K562 (cell line): Measurements from ENCODE around the gene COASY. TPM values are rescaled to one million over a fixed set of nuclear protein-coding genes. Genes with fewer than 3 reads are reported as not detected.

Experiments
- ARID2 ChIP-seq: fragments of 450-650 bp; IDR thresholded peaks from 2 replicates; pipeline ENCODE4 v1.6.1; 2017; ENCODE audit warnings: antibody characterized with exemption, mild to moderate bottlenecking
- HNRNPUL1 ChIP-seq: fragments of 200-400 bp; formaldehyde crosslinking; IDR thresholded peaks from 2 replicates; pipeline ENCODE4 v1.6.1; 2017; ENCODE audit warnings: low read length
- KHSRP ChIP-seq: fragments of 450-650 bp; IDR thresholded peaks from 2 replicates; pipeline ENCODE4 v1.6.1; 2017
- MCM2 ChIP-seq: fragments of 450-650 bp; IDR thresholded peaks from 2 replicates; pipeline ENCODE4 v1.6.1; 2017; ENCODE audit warnings: low read depth, mild to moderate bottlenecking
- RBM22 ChIP-seq: fragments of 200-400 bp; formaldehyde crosslinking; IDR thresholded peaks from 2 replicates; pipeline ENCODE4 v1.6.1; 2018; ENCODE audit warnings: low read length, low read depth; ENCODE audit not compliant: poor library complexity, severe bottlenecking
- SIRT6 ChIP-seq: IDR thresholded peaks from one replicate; pipeline ENCODE4 v1.6.1; 2012; ENCODE audit warnings: low read depth, mild to moderate bottlenecking, control low read depth, inconsistent platforms, low read length, moderate library complexity
- SMAD4 ChIP-seq: fragments of 250-450 bp; sonication (Bioruptor Pico); conservative IDR thresholded peaks from 2 replicates; pipeline ENCODE4 v1.8.0; 2021; ENCODE audit warnings: inconsistent platforms, mild to moderate bottlenecking, moderate library complexity
- TCF3 ChIP-seq: sonication (generic); formaldehyde crosslinking; IDR thresholded peaks from 2 replicates; pipeline ENCODE4 v1.4.0; 2020; ENCODE audit warnings: mild to moderate bottlenecking, missing genetic modification reagents
- ZNF316 ChIP-seq: fragments of 450-650 bp; IDR thresholded peaks from 2 replicates; pipeline ENCODE4 v1.6.1; 2016
- polyA plus RNA-seq, 8 experiments: library from polyadenylated mRNA; depleted of rRNA in 4 of 8; stranded (reverse) in 5 of 8; unstranded in 3 of 8; fragments of >200 nt; fragmentation: Nextera tagmentation in 2 of 8; fragmentation: Illumina TruSeq in 1 of 8; extraction: Ambion mirVana in 2 of 8; extraction: Trizol in 1 of 8; gene quantifications; 2 replicates each; pipeline versions ENCODE4 v1.2.1 to v1.2.3, GENCODE V29; 2011 to 2014; ENCODE audit warnings: inconsistent platforms in 1 of 8, missing spikeins in 1 of 8
- total RNA-seq, 7 experiments: library from RNA; depleted of rRNA in 6 of 7; stranded (reverse); fragments of >200 nt in 6 of 7; fragmentation: Illumina TruSeq in 2 of 7; extraction: Trizol in 2 of 7; gene quantifications; 2 replicates each; pipeline versions ENCODE4 v1.2.1 to v1.2.3, GENCODE V29; 2011 to 2021; ENCODE audit warnings: low replicate concordance in 1 of 7
- TF ChIP-seq, protein P1 (sequence below), 3 experiments: IDR thresholded peaks in 2 of 3; conservative IDR thresholded peaks in 1 of 3; 2 replicates each; pipeline ENCODE4 v1.5.1; 2011 to 2012; ENCODE audit warnings: low read length in 3 of 3, mild to moderate bottlenecking in 3 of 3, control low read depth in 2 of 3, improper control_type of control experiment in 1 of 3, inconsistent platforms in 1 of 3, low read depth in 1 of 3, mixed read lengths in 1 of 3, moderate library complexity in 1 of 3; ENCODE audit not compliant: insufficient read depth in 2 of 3
- TF ChIP-seq, protein P2 (sequence below): sonication (generic); formaldehyde crosslinking; IDR thresholded peaks from 2 replicates; pipeline ENCODE4 v1.8.1; 2022; ENCODE audit warnings: missing genetic modification reagents
- TF ChIP-seq, protein P3 (sequence below): sonication (generic); formaldehyde crosslinking; IDR thresholded peaks from 2 replicates; pipeline ENCODE4 v1.9.0; 2022; ENCODE audit warnings: mild to moderate bottlenecking, missing genetic modification reagents
- TF ChIP-seq, protein P4 (sequence below): fragments of 450-650 bp; IDR thresholded peaks from 2 replicates; pipeline ENCODE4 v1.6.1; 2016; ENCODE audit warnings: mild to moderate bottlenecking
- TF ChIP-seq, protein P5 (sequence below): IDR thresholded peaks from 2 replicates; pipeline ENCODE4 v1.6.1; 2016; ENCODE audit warnings: missing genetic modification characterization, missing compliant biosample characterization
- TF ChIP-seq, protein P6 (sequence below): fragments of 450-650 bp; IDR thresholded peaks from 2 replicates; pipeline ENCODE4 v1.7.0; 2016; ENCODE audit warnings: borderline replicate concordance
- TF ChIP-seq, protein P7 (sequence below): fragments of 450-650 bp; formaldehyde crosslinking; IDR thresholded peaks from 2 replicates; pipeline ENCODE4 v1.4.0; 2022; ENCODE audit warnings: missing genetic modification characterization

COASY gene
- total and polyA plus RNA-seq, 9 of the 15 experiments (the other 6 are each of a cell fraction or from before 2014, with no cell fraction given), result 25.4 to 175 (median 62.3) TPM

DNA sequence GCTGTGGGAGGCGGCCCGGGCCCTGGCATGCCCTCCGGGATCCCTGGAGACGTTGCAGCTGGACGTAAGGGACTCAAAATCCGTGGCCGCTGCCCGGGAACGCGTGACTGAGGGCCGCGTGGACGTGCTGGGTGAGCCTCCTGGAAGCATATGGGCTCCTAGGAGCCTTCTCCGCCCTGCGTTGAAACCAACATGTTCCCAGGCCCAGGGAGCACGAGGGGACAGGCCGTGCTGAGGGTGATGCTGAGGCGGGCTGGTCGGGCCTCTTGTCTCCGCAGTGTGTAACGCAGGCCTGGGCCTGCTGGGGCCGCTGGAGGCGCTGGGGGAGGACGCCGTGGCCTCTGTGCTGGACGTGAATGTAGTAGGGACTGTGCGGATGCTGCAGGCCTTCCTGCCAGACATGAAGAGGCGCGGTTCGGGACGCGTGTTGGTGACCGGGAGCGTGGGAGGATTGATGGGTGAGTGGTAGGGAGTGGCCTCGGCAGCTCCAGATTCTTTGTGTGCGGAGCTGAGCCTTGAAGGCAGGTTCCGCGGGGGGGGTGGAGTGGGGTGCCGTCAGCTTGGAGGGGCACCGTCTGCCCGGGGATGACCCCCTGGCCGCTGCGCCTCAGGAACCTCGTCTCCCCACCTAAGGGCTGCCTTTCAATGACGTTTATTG lies 8.7 kb upstream of the COASY start (continued):
- TF ChIP-seq, protein P1, sequence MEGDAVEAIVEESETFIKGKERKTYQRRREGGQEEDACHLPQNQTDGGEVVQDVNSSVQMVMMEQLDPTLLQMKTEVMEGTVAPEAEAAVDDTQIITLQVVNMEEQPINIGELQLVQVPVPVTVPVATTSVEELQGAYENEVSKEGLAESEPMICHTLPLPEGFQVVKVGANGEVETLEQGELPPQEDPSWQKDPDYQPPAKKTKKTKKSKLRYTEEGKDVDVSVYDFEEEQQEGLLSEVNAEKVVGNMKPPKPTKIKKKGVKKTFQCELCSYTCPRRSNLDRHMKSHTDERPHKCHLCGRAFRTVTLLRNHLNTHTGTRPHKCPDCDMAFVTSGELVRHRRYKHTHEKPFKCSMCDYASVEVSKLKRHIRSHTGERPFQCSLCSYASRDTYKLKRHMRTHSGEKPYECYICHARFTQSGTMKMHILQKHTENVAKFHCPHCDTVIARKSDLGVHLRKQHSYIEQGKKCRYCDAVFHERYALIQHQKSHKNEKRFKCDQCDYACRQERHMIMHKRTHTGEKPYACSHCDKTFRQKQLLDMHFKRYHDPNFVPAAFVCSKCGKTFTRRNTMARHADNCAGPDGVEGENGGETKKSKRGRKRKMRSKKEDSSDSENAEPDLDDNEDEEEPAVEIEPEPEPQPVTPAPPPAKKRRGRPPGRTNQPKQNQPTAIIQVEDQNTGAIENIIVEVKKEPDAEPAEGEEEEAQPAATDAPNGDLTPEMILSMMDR (IDR thresholded peaks at IDR 0.05 in 2 of 3, conservative IDR thresholded peaks at IDR 0.05 in 1 of 3; ENCODE audit: insufficient read depth in 2 of 3, low read depth in 1 of 3, low read length in 3 of 3), result peak; percentile 73 to 86 (median 73)
- TF ChIP-seq, protein P2, sequence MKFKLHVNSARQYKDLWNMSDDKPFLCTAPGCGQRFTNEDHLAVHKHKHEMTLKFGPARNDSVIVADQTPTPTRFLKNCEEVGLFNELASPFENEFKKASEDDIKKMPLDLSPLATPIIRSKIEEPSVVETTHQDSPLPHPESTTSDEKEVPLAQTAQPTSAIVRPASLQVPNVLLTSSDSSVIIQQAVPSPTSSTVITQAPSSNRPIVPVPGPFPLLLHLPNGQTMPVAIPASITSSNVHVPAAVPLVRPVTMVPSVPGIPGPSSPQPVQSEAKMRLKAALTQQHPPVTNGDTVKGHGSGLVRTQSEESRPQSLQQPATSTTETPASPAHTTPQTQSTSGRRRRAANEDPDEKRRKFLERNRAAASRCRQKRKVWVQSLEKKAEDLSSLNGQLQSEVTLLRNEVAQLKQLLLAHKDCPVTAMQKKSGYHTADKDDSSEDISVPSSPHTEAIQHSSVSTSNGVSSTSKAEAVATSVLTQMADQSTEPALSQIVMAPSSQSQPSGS (CRISPR knock-in tag), result no peak
- no peak for TF ChIP-seq SIRT6
- TF ChIP-seq, protein P3, sequence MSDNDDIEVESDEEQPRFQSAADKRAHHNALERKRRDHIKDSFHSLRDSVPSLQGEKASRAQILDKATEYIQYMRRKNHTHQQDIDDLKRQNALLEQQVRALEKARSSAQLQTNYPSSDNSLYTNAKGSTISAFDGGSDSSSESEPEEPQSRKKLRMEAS, result peak; percentile 67; the same call in 1 of the 2 replicates
- TF ChIP-seq, protein P4, sequence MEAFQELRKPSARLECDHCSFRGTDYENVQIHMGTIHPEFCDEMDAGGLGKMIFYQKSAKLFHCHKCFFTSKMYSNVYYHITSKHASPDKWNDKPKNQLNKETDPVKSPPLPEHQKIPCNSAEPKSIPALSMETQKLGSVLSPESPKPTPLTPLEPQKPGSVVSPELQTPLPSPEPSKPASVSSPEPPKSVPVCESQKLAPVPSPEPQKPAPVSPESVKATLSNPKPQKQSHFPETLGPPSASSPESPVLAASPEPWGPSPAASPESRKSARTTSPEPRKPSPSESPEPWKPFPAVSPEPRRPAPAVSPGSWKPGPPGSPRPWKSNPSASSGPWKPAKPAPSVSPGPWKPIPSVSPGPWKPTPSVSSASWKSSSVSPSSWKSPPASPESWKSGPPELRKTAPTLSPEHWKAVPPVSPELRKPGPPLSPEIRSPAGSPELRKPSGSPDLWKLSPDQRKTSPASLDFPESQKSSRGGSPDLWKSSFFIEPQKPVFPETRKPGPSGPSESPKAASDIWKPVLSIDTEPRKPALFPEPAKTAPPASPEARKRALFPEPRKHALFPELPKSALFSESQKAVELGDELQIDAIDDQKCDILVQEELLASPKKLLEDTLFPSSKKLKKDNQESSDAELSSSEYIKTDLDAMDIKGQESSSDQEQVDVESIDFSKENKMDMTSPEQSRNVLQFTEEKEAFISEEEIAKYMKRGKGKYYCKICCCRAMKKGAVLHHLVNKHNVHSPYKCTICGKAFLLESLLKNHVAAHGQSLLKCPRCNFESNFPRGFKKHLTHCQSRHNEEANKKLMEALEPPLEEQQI, result no peak
- no peak for TF ChIP-seq ZNF316
- peak; percentile 74 for TF ChIP-seq SMAD4 (CRISPR knock-in tag)
- no peak for TF ChIP-seq TCF3 (CRISPR knock-in tag)
- TF ChIP-seq HNRNPUL1, result no peak
- TF ChIP-seq, protein P5, sequence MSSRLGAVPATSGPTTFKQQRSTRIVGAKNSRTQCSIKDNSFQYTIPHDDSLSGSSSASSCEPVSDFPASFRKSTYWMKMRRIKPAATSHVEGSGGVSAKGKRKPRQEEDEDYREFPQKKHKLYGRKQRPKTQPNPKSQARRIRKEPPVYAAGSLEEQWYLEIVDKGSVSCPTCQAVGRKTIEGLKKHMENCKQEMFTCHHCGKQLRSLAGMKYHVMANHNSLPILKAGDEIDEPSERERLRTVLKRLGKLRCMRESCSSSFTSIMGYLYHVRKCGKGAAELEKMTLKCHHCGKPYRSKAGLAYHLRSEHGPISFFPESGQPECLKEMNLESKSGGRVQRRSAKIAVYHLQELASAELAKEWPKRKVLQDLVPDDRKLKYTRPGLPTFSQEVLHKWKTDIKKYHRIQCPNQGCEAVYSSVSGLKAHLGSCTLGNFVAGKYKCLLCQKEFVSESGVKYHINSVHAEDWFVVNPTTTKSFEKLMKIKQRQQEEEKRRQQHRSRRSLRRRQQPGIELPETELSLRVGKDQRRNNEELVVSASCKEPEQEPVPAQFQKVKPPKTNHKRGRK (tag), result no peak
- TF ChIP-seq, protein P6, sequence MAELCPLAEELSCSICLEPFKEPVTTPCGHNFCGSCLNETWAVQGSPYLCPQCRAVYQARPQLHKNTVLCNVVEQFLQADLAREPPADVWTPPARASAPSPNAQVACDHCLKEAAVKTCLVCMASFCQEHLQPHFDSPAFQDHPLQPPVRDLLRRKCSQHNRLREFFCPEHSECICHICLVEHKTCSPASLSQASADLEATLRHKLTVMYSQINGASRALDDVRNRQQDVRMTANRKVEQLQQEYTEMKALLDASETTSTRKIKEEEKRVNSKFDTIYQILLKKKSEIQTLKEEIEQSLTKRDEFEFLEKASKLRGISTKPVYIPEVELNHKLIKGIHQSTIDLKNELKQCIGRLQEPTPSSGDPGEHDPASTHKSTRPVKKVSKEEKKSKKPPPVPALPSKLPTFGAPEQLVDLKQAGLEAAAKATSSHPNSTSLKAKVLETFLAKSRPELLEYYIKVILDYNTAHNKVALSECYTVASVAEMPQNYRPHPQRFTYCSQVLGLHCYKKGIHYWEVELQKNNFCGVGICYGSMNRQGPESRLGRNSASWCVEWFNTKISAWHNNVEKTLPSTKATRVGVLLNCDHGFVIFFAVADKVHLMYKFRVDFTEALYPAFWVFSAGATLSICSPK, result no peak
- TF ChIP-seq ARID2, result no peak
- TF ChIP-seq KHSRP, result no peak
- no peak for TF ChIP-seq RBM22
- no peak for TF ChIP-seq MCM2
- TF ChIP-seq, protein P7, sequence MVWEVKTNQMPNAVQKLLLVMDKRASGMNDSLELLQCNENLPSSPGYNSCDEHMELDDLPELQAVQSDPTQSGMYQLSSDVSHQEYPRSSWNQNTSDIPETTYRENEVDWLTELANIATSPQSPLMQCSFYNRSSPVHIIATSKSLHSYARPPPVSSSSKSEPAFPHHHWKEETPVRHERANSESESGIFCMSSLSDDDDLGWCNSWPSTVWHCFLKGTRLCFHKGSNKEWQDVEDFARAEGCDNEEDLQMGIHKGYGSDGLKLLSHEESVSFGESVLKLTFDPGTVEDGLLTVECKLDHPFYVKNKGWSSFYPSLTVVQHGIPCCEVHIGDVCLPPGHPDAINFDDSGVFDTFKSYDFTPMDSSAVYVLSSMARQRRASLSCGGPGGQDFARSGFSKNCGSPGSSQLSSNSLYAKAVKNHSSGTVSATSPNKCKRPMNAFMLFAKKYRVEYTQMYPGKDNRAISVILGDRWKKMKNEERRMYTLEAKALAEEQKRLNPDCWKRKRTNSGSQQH (CRISPR knock-in tag), result 0 out of 2 replicates have a peak, but pooled peaks have one; percentile 43
